Activated CD4-positive, alpha-beta T cell treated with anti-CD3 and anti-CD28 coated beads, Interleukin-2, Interleukin-4, amounts not matched to agents 100 ng/mL and 50 ng/mL, durations not matched to agents 16 hours and 8 hours (primary cell): ENCODE results near the gene ATXN7L1.

Source experiments
- DNase-seq: peaks from one replicate; pipeline ENCODE4 v3.0.0-alpha.2; 2020; ENCODE audit warnings: low spot score

Gene ATXN7L1

DNA sequence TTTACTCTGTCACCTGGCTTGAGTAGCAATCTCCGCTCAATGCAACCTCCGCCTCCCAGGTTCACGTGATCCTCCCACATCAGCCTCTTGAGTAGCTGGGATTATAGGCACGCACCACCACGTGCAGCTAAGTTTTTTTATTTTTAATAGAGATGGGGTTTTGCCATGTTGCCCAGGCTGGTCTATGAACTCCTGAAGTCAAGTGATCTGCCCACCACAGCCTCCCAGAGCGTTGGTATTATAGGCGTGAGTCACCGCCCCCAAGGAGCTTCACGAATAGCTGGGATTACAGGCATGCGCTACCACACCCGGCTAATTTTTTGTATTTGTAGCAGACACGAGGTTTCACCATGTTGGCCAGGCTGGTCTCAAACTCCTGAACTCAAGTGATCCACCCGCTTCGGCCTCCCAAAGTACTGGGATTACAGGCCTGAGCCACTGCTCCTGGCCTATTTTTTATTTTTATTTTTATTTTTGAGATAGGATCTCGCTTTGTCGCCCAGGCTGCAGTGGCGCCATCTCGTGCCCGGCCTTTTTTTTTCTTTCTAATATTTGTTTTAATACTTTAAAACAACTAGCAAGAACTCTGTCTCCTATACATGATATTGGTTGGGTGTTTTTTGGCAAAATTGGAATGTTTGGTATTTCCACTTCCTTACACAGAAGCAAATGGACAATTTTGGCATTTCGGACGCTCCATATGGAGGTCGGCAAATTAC is 296.2 kb downstream of the ATXN7L1 start:
- DNase-seq = no peak

DNA sequence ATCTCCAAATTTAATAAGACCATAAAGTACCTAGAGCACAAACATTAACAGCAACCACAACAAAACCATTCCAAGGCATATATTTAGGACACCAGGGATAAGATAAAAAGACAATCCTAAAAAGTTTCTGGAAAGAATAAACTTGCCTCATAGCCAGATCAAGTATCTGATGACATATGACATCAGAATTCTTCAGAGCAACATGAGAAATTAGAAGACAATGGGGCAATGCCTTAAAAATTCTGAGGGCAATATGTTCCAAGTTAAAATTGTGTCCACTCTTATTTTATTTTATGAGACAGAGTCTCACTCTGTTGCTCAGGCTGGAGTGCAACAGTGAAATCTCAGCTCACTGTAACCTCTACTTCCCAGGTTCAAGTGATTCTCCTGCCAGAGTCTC is 297.9 kb downstream of the ATXN7L1 start:
- no peak for DNase-seq

GRCh38 chr7:105577251-105577650 is 299.1 kb downstream of the ATXN7L1 start:
- DNase-seq = no peak

DNA sequence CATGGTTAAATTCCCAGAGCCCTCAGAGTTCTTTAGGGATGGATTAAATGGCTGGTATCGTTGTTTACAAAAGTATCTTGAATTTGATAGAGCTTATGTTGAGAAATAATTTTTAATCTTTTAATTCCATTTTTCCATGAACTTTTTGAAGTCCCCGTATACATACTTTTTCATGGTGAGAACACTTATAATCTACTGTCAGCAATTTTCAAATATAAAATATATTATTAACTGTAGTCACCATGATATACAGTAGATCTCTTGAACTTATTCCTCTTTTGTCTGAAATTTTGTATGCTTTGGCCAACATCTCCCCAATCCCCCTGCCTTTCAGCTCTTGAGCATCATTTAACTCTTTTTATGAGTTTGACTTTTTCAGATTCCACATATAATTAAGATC is 304.5 kb downstream of the ATXN7L1 start:
- DNase-seq = no peak

DNA sequence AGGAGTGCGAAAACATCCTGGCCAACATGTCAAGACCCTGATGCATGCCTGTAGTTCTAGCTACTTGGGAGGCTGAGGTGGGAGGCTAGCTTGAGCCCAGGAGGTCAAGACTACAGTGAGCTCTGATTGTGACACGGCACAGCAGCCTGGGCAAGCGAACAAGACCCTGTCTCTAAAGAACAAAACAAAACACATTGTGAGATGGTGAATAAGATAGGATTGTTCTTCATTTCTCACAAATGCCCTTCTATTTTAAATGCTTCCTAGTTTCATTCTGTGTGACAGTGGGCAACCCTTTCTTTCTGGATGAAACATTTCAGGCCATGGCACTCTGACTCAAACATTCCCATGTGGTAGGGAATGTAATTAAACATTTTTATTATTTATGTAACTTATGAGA is 308.6 kb downstream of the ATXN7L1 start:
- no peak for DNase-seq

- DNase-seq = no peak
Measured at GRCh38 chr7:105567024-105567423, 309.4 kb downstream of the ATXN7L1 start.

DNA sequence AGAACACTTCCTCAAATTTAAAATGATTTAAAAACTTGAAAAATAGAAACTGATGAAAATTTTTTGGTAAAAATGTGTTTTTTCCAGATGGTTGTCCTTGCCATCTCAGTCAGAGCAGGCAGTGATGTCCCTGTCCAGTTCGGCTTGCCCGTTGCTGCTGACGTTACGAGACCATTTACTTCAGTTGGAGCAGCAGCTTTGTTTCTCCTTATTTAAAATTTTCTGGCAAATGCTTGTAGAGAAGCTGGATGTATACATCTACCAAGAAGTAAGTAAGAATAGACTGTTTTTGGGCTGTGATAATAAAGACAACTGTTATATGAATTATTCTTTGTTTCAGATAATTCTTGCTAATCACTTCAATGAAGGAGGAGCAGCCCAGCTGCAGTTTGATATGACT is 311.2 kb downstream of the ATXN7L1 start:
- DNase-seq = no peak

- DNase-seq = no peak
Measured at GRCh38 chr7:105559926-105560325, 316.5 kb downstream of the ATXN7L1 start.
